ENCODE data around the gene FAM219A. TPM values are rescaled to one million over a fixed set of nuclear protein-coding genes. Genes with fewer than 3 reads are reported as not detected.

FAM219A gene
- total and polyA plus RNA-seq, 7 experiments from 2014 or later, result 0.67 to 14.6 (median 12.4) TPM

DNA sequence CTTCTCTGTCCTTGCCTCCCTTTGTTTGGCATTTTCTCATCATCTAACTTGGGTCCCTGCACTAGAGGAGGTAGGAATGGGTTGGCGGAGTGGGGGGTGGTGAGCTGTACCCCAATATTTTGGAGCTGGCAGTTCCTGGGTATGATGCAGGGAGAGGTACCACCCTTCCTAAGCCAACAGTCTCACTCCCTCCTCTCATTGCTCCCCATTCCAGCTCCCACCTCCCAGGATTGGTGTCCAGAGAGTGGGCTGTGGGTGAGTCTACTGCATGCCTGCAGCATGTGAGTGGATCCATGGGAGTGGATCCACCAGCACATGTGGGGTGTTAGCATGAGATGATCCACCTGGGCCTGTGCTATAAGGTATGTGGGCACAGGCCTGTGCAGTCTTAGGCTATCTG is 59.5 kb downstream of the FAM219A start:
- H3K36me3 Mint-ChIP-seq, result peaks cover 0 to 21% (median 4%) of the 10 kb centered on the region in 5 donors
- H3K4me3 ChIP-seq (ENCODE audit: low read length), result no peak overlapping the region
- H3K27ac Mint-ChIP-seq, result no peak overlapping the region
- no peaks in the 10 kb centered on the region for H3K4me1 ChIP-seq (ENCODE audit: control insufficient read depth in 2 of 2, insufficient read depth in 2 of 2, low read length in 2 of 2)
- H3K27me3 Mint-ChIP-seq, result peaks cover 0 to 3% (median 0%) of the 10 kb centered on the region in 5 donors
- CTCF ChIA-PET, result no interaction called here
- POLR2A ChIA-PET, result no interaction called here
- no peaks in the 10 kb centered on the region for H3K9me3 ChIP-seq (ENCODE audit: control insufficient read depth in 2 of 3, low read length in 3 of 3)
- peaks cover 0 to 35% (median 0%) of the 10 kb centered on the region in 3 experiments for H3K36me3 ChIP-seq (ENCODE audit: control insufficient read depth in 2 of 3, insufficient read depth in 3 of 3, low read length in 3 of 3)
- intact Hi-C loops (cut with micrococcal nuclease), result no loop called here
- ATAC-seq (no peak), DNase-seq (no peak)
- H3K4me1 Mint-ChIP-seq, result peaks cover 0 to 3% (median 0%) of the 10 kb centered on the region in 7 donors
- no peaks in the 10 kb centered on the region for H3K9me3 Mint-ChIP-seq
- H3K4me3 Mint-ChIP-seq, result no peak overlapping the region
- H3K27me3 ChIP-seq (ENCODE audit: control insufficient read depth in 2 of 2, insufficient read depth in 2 of 2, low read length in 2 of 2), result no peaks in the 10 kb centered on the region
- no peak overlapping the region for H3K27ac ChIP-seq (ENCODE audit: low read depth, low read length)

DNA sequence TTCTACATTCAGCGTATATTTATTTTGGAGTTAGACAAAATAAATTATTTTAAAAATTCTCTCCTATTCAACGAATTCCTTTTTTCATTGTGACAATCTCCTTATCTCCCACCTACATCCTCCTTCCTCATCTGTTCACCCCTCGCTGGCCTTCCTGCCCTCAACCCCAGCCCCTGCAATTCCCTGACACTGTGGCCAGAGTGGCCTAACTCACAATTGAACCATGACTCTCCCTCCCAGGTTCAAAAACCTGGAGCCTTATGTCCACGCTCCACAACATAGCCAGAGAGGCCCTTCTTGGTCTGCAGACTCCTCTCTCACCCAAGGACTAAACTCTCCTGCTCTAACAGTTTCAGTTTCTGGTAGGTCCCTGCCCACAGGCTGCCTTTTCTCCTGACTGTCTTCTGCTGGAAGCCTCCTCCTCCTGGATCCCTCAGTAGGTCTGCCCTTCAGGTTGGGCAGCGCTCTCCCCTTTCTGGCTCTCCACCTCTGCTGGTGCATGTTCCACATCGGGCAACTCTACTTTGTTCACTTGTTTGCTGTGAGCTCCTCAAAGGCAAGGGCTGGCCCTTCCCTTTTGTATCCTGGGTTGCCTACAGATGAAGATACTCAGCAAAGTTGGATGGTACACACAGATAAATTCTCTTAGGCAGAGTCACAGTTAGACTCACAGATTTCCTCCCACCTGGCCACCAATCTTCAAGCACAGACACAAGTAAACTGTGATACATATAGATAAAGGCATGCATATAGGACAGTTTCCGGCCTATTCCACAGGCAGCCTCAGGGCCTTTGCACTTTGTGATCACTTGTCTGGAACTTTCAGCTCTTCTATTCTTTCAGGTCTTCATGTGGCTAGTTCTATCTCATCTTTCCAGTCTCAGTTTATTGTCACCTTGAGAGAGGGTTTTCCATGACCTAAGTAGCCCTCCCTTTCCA is 61.8 kb downstream of the FAM219A start:
- no peak for DNase-seq
- Histone ChIP-seq H3K4me1 (ENCODE audit: control insufficient read depth in 2 of 2, insufficient read depth in 2 of 2, low read length in 2 of 2) (no peaks in the 10 kb centered on the region), H3K36me3 (ENCODE audit: control insufficient read depth in 2 of 3, insufficient read depth in 3 of 3, low read length in 3 of 3) (peaks cover 0 to 19% (median 0%) of the 10 kb centered on the region in 3 experiments), H3K9me3 (ENCODE audit: control insufficient read depth in 2 of 3, low read length in 3 of 3) (no peaks in the 10 kb centered on the region), H3K4me3 (ENCODE audit: low read length) (no peak overlapping the region), H3K27me3 (ENCODE audit: control insufficient read depth in 2 of 2, insufficient read depth in 2 of 2, low read length in 2 of 2) (no peaks in the 10 kb centered on the region), H3K27ac (ENCODE audit: low read depth, low read length) (no peak overlapping the region)
- H3K36me3 Mint-ChIP-seq, result peaks cover 0 to 13% (median 0%) of the 10 kb centered on the region in 5 donors
- H3K27ac Mint-ChIP-seq, result no peak overlapping the region
- POLR2A ChIA-PET, result no interaction called here
- ATAC-seq, result no peak
- H3K4me1 Mint-ChIP-seq, result no peaks in the 10 kb centered on the region
- H3K27me3 Mint-ChIP-seq, result peaks cover 0 to 15% (median 0%) of the 10 kb centered on the region in 5 donors
- H3K9me3 Mint-ChIP-seq, result no peaks in the 10 kb centered on the region
- H3K4me3 Mint-ChIP-seq, result no peak overlapping the region
- intact Hi-C loops (cut with micrococcal nuclease), result no loop called here
- CTCF ChIA-PET, result no interaction called here

DNA sequence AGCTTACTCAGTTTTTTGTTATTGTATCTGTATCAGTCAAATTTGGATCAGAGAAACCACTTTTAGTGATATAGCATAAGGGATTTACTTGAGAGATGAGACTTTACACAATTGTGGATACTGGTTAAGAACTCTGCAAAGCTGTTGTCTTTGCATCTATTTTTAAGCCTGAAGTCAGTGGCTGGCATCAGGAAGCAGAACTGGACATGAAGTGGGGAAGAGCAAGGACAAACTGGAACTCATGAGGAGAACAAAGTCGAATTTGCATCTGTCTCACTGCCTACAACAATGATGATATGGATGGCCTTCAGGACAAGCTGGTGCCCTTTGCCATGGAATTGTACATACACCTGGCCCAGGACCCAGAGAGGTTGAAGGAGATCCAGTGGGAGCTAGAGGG is 65.9 kb downstream of the FAM219A start:
- no peaks in the 10 kb centered on the region for H3K36me3 ChIP-seq (ENCODE audit: control insufficient read depth in 2 of 3, insufficient read depth in 3 of 3, low read length in 3 of 3)
- H3K27me3 ChIP-seq (ENCODE audit: control insufficient read depth in 2 of 2, insufficient read depth in 2 of 2, low read length in 2 of 2), result no peaks in the 10 kb centered on the region
- CTCF ChIA-PET, result no interaction called here
- H3K4me1 Mint-ChIP-seq, result no peaks in the 10 kb centered on the region
- H3K36me3 Mint-ChIP-seq, result peaks cover 0 to 4% (median 3%) of the 10 kb centered on the region in 5 donors
- no peak overlapping the region for H3K4me3 Mint-ChIP-seq
- H3K27ac Mint-ChIP-seq, result no peak overlapping the region
- DNase-seq (no peak), ATAC-seq (no peak)
- no peaks in the 10 kb centered on the region for H3K9me3 ChIP-seq (ENCODE audit: control insufficient read depth in 2 of 3, low read length in 3 of 3)
- intact Hi-C loops (cut with micrococcal nuclease), result no loop called here
- peaks cover 0 to 23% (median 6%) of the 10 kb centered on the region in 5 donors for H3K27me3 Mint-ChIP-seq
- no peak overlapping the region for H3K27ac ChIP-seq (ENCODE audit: low read depth, low read length)
- POLR2A ChIA-PET, result no interaction called here
- no peak overlapping the region for H3K4me3 ChIP-seq (ENCODE audit: low read length)
- H3K4me1 ChIP-seq (ENCODE audit: control insufficient read depth in 2 of 2, insufficient read depth in 2 of 2, low read length in 2 of 2), result no peaks in the 10 kb centered on the region
- no peaks in the 10 kb centered on the region for H3K9me3 Mint-ChIP-seq

DNA sequence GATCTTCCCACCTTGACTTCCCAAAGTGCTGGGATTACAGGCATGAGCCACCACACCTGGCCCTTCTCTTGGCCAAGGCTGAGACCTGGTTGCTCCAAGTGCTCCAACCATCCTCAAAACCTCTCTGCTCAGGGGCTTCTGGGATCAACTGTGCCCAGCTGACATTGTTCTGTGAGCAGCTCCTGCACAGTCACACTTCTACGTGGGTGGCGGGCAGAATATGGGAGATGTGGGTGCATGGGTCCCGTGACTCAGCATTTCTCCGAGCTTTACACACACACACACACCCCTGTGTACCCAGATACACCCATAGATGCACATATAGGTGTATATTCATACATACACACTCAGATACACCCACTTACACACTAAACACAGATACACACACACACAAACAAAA is 71.1 kb downstream of the FAM219A start:
- H3K4me1 Mint-ChIP-seq, result peaks cover 0 to 5% (median 0%) of the 10 kb centered on the region in 7 donors
- Histone ChIP-seq H3K4me3 (ENCODE audit: low read length) (no peak overlapping the region), H3K4me1 (ENCODE audit: control insufficient read depth in 2 of 2, insufficient read depth in 2 of 2, low read length in 2 of 2) (no peaks in the 10 kb centered on the region), H3K27me3 (ENCODE audit: control insufficient read depth in 2 of 2, insufficient read depth in 2 of 2, low read length in 2 of 2) (no peaks in the 10 kb centered on the region), H3K27ac (ENCODE audit: low read depth, low read length) (no peak overlapping the region), H3K9me3 (ENCODE audit: control insufficient read depth in 2 of 3, low read length in 3 of 3) (no peaks in the 10 kb centered on the region), H3K36me3 (ENCODE audit: control insufficient read depth in 2 of 3, insufficient read depth in 3 of 3, low read length in 3 of 3) (no peaks in the 10 kb centered on the region)
- ATAC-seq (no peak), DNase-seq (peak in 1 of 9 donors; percentile 8)
- intact Hi-C loops (cut with micrococcal nuclease), result no loop called here
- H3K27me3 Mint-ChIP-seq, result peaks cover 0 to 20% (median 6%) of the 10 kb centered on the region in 5 donors
- no peak overlapping the region for H3K4me3 Mint-ChIP-seq
- no peak overlapping the region for H3K27ac Mint-ChIP-seq
- peaks cover 0 to 2% (median 0%) of the 10 kb centered on the region in 11 donors for H3K9me3 Mint-ChIP-seq
- ChIA-PET POLR2A (no interaction called here), CTCF (no interaction called here)
- H3K36me3 Mint-ChIP-seq, result peaks cover 0 to 4% (median 3%) of the 10 kb centered on the region in 5 donors

DNA sequence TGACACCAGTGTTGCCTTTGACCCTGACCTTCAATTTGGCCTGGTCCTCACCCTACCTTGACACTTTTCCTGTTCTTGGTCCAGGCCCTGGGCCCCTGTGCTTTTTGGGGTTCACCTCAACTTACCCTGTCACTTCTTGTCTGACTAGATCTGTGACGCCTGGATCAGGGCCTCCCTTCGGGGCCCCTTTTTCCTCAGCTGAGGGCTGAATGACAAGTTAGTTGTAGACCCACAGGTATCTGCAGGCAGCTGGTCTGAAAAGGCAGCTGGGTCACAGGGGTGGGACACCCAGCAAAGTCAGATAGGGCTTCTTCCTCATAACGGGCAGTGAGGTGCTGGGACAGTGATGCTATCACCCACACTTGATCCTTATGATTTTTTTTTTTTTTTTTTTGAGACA is 71.7 kb downstream of the FAM219A start:
- no peak overlapping the region for H3K4me3 Mint-ChIP-seq
- Histone ChIP-seq H3K4me3 (ENCODE audit: low read length) (no peak overlapping the region), H3K36me3 (ENCODE audit: control insufficient read depth in 2 of 3, insufficient read depth in 3 of 3, low read length in 3 of 3) (no peaks in the 10 kb centered on the region), H3K27me3 (ENCODE audit: control insufficient read depth in 2 of 2, insufficient read depth in 2 of 2, low read length in 2 of 2) (no peaks in the 10 kb centered on the region), H3K9me3 (ENCODE audit: control insufficient read depth in 2 of 3, low read length in 3 of 3) (no peaks in the 10 kb centered on the region), H3K27ac (ENCODE audit: low read depth, low read length) (no peak overlapping the region), H3K4me1 (ENCODE audit: control insufficient read depth in 2 of 2, insufficient read depth in 2 of 2, low read length in 2 of 2) (no peaks in the 10 kb centered on the region)
- POLR2A ChIA-PET, result interaction anchor here (0.6 kb wide), 1 partner anchor 217 kb away, joined by 3 read pairs; no protein-coding TSS in a partner anchor
- H3K36me3 Mint-ChIP-seq, result peaks cover 0 to 4% (median 3%) of the 10 kb centered on the region in 5 donors
- ATAC-seq, result no peak
- peaks cover 2 to 8% (median 3%) of the 10 kb centered on the region in 7 donors for H3K4me1 Mint-ChIP-seq
- CTCF ChIA-PET, result no interaction called here
- H3K27ac Mint-ChIP-seq, result no peak overlapping the region
- intact Hi-C loops (cut with micrococcal nuclease), result no loop called here
- H3K27me3 Mint-ChIP-seq, result peaks cover 0 to 16% (median 6%) of the 10 kb centered on the region in 5 donors
- peaks cover 0 to 2% (median 0%) of the 10 kb centered on the region in 11 donors for H3K9me3 Mint-ChIP-seq
- DNase-seq, result peak in 1 of 9 donors; percentile 15

DNA sequence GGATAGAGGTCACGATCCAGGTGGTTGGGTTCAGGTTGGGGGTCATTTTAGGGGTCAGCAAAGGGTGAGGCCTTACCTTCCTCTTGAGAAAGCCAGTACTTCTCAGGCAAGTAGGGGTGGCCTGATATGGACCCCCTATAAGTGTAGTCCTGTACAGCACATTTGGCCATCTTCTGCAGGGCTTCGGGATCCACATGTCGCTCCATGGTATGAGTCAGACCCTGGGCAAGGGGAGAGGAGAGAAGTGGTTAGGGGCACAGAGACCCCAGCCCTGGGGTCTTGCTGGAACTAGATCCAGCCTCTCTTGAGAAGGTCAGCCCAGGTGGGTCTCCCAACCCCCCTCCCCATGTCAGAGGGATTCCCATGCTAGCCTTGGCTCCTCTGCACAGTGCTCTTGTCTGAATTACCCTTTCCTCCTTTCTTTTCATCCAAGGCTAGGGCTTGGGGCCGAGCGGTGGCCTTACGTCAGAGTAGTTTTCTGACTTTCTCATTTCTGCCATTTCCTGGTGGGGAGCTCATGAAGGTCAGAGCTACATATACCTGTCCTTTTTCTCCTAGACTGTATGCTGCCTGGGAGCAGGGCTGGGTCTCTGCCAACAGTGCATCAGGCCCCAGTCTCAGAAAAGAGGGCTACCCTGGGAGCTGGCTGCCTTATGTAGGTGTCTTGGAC is 72.7 kb downstream of the FAM219A start:
- Histone ChIP-seq H3K27ac (ENCODE audit: low read depth, low read length) (no peak overlapping the region), H3K4me3 (ENCODE audit: low read length) (no peak overlapping the region), H3K9me3 (ENCODE audit: control insufficient read depth in 2 of 3, low read length in 3 of 3) (no peaks in the 10 kb centered on the region), H3K27me3 (ENCODE audit: control insufficient read depth in 2 of 2, insufficient read depth in 2 of 2, low read length in 2 of 2) (no peaks in the 10 kb centered on the region), H3K36me3 (ENCODE audit: control insufficient read depth in 2 of 3, insufficient read depth in 3 of 3, low read length in 3 of 3) (no peaks in the 10 kb centered on the region), H3K4me1 (ENCODE audit: control insufficient read depth in 2 of 2, insufficient read depth in 2 of 2, low read length in 2 of 2) (peaks cover 0 to 6% of the 10 kb centered on the region in 2 donors)
- Mint-ChIP-seq H3K27me3 (peaks cover 0 to 13% (median 0%) of the 10 kb centered on the region in 5 donors), H3K36me3 (peaks cover 0 to 4% (median 3%) of the 10 kb centered on the region in 5 donors), H3K9me3 (peaks cover 0 to 2% (median 0%) of the 10 kb centered on the region in 11 donors), H3K4me1 (peaks cover 9 to 17% (median 11%) of the 10 kb centered on the region in 7 donors), H3K4me3 (no peak overlapping the region), H3K27ac (no peak overlapping the region)
- ATAC-seq (no peak), DNase-seq (no peak)
- POLR2A ChIA-PET, result no interaction called here
- intact Hi-C loops (cut with micrococcal nuclease), result no loop called here
- CTCF ChIA-PET, result no interaction called here

All from naive thymus-derived CD4-positive, alpha-beta T cell (primary cell).